Measurements from ENCODE around the gene SLC25A42. TPM values are rescaled to one million over a fixed set of nuclear protein-coding genes. Genes with fewer than 3 reads are reported as not detected.

The SLC25A42 gene
- total and polyA plus RNA-seq, 2 of the 13 experiments (the other 11 are each of a cell fraction or from before 2014, with no cell fraction given) = 12.8 to 18.3 TPM

- peak; percentile 74; the same call in 1 of the 2 replicates for TF ChIP-seq ZBTB26 (CRISPR knock-in tag; IDR thresholded peaks at IDR 0.05; ENCODE audit: borderline replicate concordance)
- TF ChIP-seq HMG20A (CRISPR knock-in tag; IDR thresholded peaks at IDR 0.05; ENCODE audit: borderline replicate concordance) = no peak
- TF ChIP-seq ZNF124 (CRISPR knock-in tag; IDR thresholded peaks at IDR 0.05) = peak; percentile 91
- peak; percentile 65 for TF ChIP-seq ZNF446 (CRISPR knock-in tag; IDR thresholded peaks at IDR 0.05)
- TF ChIP-seq SKIL (CRISPR knock-in tag; IDR thresholded peaks at IDR 0.05; ENCODE audit: borderline replicate concordance) = 0 out of 2 replicates have a peak, but pooled peaks have one; percentile 16
- no peak for TF ChIP-seq ZNF24 (IDR thresholded peaks at IDR 0.05)
- no peak; the same call in 1 of the 2 replicates for TF ChIP-seq TEAD2 (CRISPR knock-in tag; IDR thresholded peaks at IDR 0.05)
- peak; percentile 82 for TF ChIP-seq ETV5 (CRISPR knock-in tag; IDR thresholded peaks at IDR 0.05; ENCODE audit: borderline replicate concordance)
- no peak for TF ChIP-seq SYNCRIP (IDR thresholded peaks at IDR 0.05; ENCODE audit: insufficient read depth, low read depth, low read length)
- TF ChIP-seq ZNF784 (CRISPR knock-in tag; IDR thresholded peaks at IDR 0.05; ENCODE audit: borderline replicate concordance) = peak; percentile 87
- no peak for TF ChIP-seq MAFF (IDR thresholded peaks at IDR 0.05; ENCODE audit: low read depth, low read length)
- TF ChIP-seq TERF1 (CRISPR knock-in tag; IDR thresholded peaks at IDR 0.05) = no peak
- no peak for TF ChIP-seq ZNF20 (CRISPR knock-in tag; IDR thresholded peaks at IDR 0.05)
- peak; percentile 78 for TF ChIP-seq ZFY (CRISPR knock-in tag; IDR thresholded peaks at IDR 0.05)
- TF ChIP-seq HES4 (CRISPR knock-in tag; IDR thresholded peaks at IDR 0.05; ENCODE audit: borderline replicate concordance) = peak; percentile 94
- TF ChIP-seq FOXA1 (IDR thresholded peaks at IDR 0.05) = no peak
- 0 out of 2 replicates have a peak, but pooled peaks have one; percentile 16 for TF ChIP-seq FOXA1 (CRISPR knock-in tag; IDR thresholded peaks at IDR 0.05)
- no peak for TF ChIP-seq NFE2 (CRISPR knock-in tag; IDR thresholded peaks at IDR 0.05)
- TF ChIP-seq CBX1 (IDR thresholded peaks at IDR 0.05; ENCODE audit: low read depth) = peak; percentile 71
- no peak; the same call in 1 of the 2 replicates for TF ChIP-seq SNAPC5 (CRISPR knock-in tag; IDR thresholded peaks at IDR 0.05; ENCODE audit: borderline replicate concordance)
- 0 out of 2 replicates have a peak, but pooled peaks have one; percentile 53 for TF ChIP-seq ZNF704 (CRISPR knock-in tag; IDR thresholded peaks at IDR 0.05; ENCODE audit: borderline replicate concordance)
- peak; percentile 88; the same call in 1 of the 2 replicates for TF ChIP-seq ZNF747 (CRISPR knock-in tag; IDR thresholded peaks at IDR 0.05; ENCODE audit: borderline replicate concordance)
Measured at GRCh38 chr19:19033426-19034203, 30.2 kb upstream of the SLC25A42 start, which contains the start of the genes ARMC6 and SUGP2 (continued).

All from HepG2 (cell line).